Mesothelial cell of epicardium (in vitro differentiated cells): Measurements from ENCODE around the gene ZNF615. TPM values are rescaled to one million over a fixed set of nuclear protein-coding genes. Genes with fewer than 3 reads are reported as not detected.
"Not testable (repeated sequence)": the region's sequence is repeated elsewhere in the genome, so short reads cannot be mapped to it uniquely, and the experiment has no call there.

Source experiments
- DNase-seq, 2 experiments: peaks; one replicate each; pipeline ENCODE4 v3.0.0; 2021; ENCODE audit warnings: low spot score in 2 of 2; ENCODE audit not compliant: unreplicated experiment in 2 of 2
- H3K27ac Mint-ChIP-seq: 2 replicates; pipeline ENCODE4 v1.8.0; 2021; ENCODE audit warnings: mixed read lengths
- H3K27me3 Mint-ChIP-seq: 2 replicates; pipeline ENCODE4 v1.8.0; 2021; ENCODE audit warnings: low read depth, mixed read lengths
- H3K36me3 Mint-ChIP-seq: 2 replicates; pipeline ENCODE4 v1.8.0; 2021; ENCODE audit warnings: mixed read lengths
- H3K4me1 Mint-ChIP-seq: 2 replicates; pipeline ENCODE4 v1.8.0; 2021; ENCODE audit warnings: mixed read lengths
- H3K4me3 Mint-ChIP-seq: 2 replicates; pipeline ENCODE4 v1.8.0; 2021; ENCODE audit warnings: mild to moderate bottlenecking, moderate library complexity, mixed read lengths
- H3K9me3 Mint-ChIP-seq: 2 replicates; pipeline ENCODE4 v1.8.0; 2021; ENCODE audit warnings: mixed read lengths
- total RNA-seq: library from RNA; stranded (reverse); gene quantifications from 3 replicates; pipeline ENCODE4 v1.2.1, GENCODE V29; 2021
- TF ChIP-seq, protein P1 (sequence below): fragments of 200-600 bp; sonication (generic); IDR thresholded peaks from one replicate; pipeline ENCODE4 v1.5.0; 2021; ENCODE audit warnings: antibody characterized with exemption; ENCODE audit not compliant: unreplicated experiment

Gene ZNF615
- total RNA-seq, 1 donor from 2014 or later = 14.6 TPM

DNA sequence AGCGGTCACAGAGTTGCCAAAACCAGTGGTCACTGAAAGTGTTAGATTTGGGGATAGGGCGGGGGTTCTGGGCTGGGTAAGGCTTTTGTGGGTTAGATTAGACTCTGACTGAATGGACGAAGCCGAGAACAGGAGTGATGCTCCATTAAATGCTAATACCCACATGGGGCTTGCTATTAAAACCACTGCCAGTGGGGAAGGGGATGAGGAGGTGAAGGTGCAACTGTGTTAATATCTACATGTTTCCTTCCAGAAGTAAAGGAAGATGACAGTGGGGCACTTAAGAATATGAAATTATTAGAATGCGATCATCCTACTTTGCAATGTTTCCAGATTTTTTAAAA is 20.7 kb upstream of the ZNF615 start:
- peaks cover 62% of the 10 kb centered on the region for H3K36me3 Mint-ChIP-seq
- H3K27ac Mint-ChIP-seq = peak overlapping the region; percentile 98

DNA sequence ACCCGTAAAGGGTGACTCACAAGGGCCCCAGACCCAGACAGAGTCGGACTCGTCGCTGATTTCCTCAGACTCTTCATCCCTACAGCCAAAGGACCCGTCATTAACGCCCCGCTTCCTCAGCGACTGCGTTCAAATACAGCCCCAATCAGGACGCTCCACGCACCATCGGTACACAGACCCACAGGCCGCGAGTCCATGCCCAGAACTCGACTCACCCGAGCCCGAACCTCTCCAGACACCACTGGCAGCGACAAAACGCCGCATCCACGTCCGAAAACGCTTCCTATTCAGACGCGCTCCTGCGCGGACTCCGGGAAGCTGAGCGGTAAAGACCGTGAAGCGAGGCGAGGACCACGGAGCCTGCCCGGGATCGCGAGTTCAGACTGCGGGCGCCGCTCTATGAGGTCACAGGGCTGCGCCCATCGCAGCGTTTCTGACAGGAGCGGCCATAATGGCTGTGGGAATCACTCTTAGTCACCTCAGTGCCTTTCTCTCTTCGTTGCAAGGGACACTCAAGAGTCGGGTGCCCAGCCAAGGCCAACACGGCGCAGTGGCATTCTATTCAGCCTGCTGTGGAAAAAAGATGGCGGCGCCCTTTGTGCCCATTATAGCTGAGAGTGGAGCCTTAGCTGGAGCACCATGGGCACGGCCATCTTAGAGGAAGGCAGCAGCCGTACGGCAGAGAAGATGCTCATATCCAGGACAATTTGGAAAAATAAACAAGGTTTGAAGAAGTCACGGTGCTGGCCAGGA is 20.2 kb upstream of the ZNF615 start, which contains the start of gene ZNF614:
ZNF614 (minus strand) TSS at position 353 of the 753 bp plus-strand sequence. CDS start 2,634 bp downstream, outside the sequence.
- peaks cover 50% of the 10 kb centered on the region for H3K9me3 Mint-ChIP-seq
- H3K4me1 Mint-ChIP-seq = peaks cover 18% of the 10 kb centered on the region
- no peaks in the 10 kb centered on the region for H3K27me3 Mint-ChIP-seq
- peak within 1 kb of the TSS; percentile 94 for H3K4me3 Mint-ChIP-seq
- peaks cover 62% of the 10 kb centered on the region for H3K36me3 Mint-ChIP-seq
- peak within 1 kb of the TSS; percentile 98 for H3K27ac Mint-ChIP-seq
- peak; percentile 75 to 90 for DNase-seq
- TF ChIP-seq, protein P1, sequence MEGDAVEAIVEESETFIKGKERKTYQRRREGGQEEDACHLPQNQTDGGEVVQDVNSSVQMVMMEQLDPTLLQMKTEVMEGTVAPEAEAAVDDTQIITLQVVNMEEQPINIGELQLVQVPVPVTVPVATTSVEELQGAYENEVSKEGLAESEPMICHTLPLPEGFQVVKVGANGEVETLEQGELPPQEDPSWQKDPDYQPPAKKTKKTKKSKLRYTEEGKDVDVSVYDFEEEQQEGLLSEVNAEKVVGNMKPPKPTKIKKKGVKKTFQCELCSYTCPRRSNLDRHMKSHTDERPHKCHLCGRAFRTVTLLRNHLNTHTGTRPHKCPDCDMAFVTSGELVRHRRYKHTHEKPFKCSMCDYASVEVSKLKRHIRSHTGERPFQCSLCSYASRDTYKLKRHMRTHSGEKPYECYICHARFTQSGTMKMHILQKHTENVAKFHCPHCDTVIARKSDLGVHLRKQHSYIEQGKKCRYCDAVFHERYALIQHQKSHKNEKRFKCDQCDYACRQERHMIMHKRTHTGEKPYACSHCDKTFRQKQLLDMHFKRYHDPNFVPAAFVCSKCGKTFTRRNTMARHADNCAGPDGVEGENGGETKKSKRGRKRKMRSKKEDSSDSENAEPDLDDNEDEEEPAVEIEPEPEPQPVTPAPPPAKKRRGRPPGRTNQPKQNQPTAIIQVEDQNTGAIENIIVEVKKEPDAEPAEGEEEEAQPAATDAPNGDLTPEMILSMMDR = no peak

More for the DNA sequence above, 20.7 kb upstream of the ZNF615 start:
- peak overlapping the region; percentile 94 for H3K4me3 Mint-ChIP-seq
- no peak for DNase-seq
- peaks cover 50% of the 10 kb centered on the region for H3K9me3 Mint-ChIP-seq
- TF ChIP-seq, protein P1 = no peak
- no peaks in the 10 kb centered on the region for H3K27me3 Mint-ChIP-seq
- peaks cover 18% of the 10 kb centered on the region for H3K4me1 Mint-ChIP-seq

DNA sequence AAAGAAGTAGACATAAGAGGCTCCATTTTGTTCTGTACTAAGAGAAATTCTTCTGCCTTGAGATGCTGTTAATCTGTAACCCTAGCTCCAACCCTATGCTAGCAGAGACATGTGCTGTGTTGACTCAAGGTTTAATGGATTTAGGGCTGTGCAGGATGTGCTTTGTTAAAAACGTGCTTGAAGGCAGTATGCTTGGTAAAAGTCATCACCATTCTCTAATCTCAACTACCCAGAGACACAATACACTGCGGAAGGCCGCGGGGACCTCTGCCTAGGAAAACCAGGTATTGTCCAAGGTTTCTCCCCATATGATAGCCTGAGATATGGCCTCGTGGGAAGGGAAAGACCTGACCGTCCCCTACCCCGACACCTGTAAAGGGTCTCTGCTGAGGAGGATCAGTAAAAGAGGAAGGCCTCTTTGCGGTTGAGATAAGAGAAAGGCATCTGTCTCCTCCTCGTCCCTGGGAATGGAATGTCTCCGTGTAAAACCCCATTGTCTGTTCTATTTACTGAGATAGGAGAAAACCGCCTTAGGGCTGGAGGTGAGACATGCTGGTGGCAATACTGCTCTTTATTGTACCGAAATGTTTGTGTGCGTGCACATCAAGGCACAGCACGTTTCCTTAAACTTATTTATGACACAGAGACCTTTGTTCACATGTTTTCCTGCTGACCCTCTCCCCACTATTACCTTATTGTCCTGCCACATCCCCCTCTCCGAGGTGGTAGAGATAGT is 18.4 kb upstream of the ZNF615 start:
- Mint-ChIP-seq H3K4me1 (peaks cover 18% of the 10 kb centered on the region), H3K27ac (peak overlapping the region; percentile 16), H3K9me3 (peaks cover 49% of the 10 kb centered on the region), H3K36me3 (peaks cover 68% of the 10 kb centered on the region), H3K4me3 (peak overlapping the region; percentile 94)
- H3K27me3 Mint-ChIP-seq, DNase-seq: not testable (repeated sequence)

DNA sequence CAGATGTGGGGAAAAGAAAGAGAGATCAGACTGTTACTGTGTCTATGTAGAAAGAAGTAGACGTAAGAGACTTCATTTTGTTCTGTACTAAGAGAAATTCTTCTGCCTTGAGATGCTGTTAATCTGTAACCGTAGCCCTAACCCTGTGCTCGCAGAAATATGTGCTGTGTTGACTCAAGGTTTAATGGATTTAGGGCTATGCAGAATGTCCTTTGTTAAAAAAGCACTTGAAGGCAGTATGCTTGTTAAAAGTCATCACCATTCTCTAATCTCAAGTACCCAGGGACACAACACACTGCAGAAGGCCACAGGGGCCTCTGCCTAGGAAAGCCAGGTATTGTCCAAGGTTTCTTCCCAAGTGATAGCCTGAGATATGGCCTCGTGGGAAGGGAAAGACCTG is 16.5 kb upstream of the ZNF615 start:
- H3K9me3 Mint-ChIP-seq = peaks cover 55% of the 10 kb centered on the region
- DNase-seq, H3K4me3 Mint-ChIP-seq, H3K27ac Mint-ChIP-seq, H3K27me3 Mint-ChIP-seq: not testable (repeated sequence)
- peaks cover 18% of the 10 kb centered on the region for H3K4me1 Mint-ChIP-seq
- peaks cover 71% of the 10 kb centered on the region for H3K36me3 Mint-ChIP-seq

DNA sequence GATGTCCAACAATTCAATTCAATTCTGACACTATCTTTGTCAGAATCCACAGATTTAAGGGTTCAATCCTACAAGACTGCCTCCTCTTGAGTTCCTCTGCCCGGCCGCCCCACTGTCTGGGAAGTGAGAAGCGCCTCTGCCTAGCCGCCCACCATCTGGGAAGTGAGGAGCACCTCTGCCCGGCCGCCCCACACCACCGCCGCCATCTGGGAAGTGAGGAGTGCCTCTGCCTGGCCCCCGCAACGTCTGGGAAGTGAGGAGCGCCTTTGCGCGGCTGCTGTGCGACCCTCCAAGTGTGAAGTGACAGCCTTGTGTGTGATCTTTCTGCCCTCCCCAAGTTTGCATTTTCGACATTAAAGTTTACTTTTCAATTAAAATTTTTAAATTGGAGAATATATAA is 14.2 kb upstream of the ZNF615 start:
- no peak for DNase-seq
- TF ChIP-seq, protein P1 = no peak
- peaks cover 70% of the 10 kb centered on the region for H3K9me3 Mint-ChIP-seq
- H3K36me3 Mint-ChIP-seq = peaks cover 93% of the 10 kb centered on the region
- no peak overlapping the region for H3K27ac Mint-ChIP-seq
- no peaks in the 10 kb centered on the region for H3K27me3 Mint-ChIP-seq
- no peak overlapping the region for H3K4me3 Mint-ChIP-seq
- H3K4me1 Mint-ChIP-seq = peaks cover 9% of the 10 kb centered on the region

DNA sequence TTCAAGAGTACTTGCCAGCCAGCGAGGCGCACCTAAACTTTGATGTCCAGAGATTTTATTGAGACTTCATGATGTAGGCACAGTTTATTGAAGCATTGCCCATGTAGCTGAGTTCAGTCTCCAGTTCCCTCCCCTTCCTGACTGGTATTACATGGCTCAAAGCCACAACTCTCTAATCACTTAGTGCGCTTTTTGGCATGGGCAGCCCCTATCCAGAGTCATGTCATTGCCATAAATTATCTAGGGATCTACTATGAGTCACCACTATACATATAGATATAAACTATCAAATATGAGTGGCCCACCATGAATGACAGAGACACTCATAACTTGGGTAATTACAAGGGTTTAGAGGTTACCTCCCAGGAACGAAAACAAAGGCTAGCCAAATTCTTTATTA is 12.5 kb upstream of the ZNF615 start:
- Mint-ChIP-seq H3K4me1 (no peaks in the 10 kb centered on the region), H3K36me3 (peaks cover 94% of the 10 kb centered on the region), H3K27ac (no peak overlapping the region), H3K9me3 (peaks cover 74% of the 10 kb centered on the region), H3K27me3 (no peaks in the 10 kb centered on the region), H3K4me3 (no peak overlapping the region)
- DNase-seq = no peak
- TF ChIP-seq, protein P1 = no peak
